WI38 (cell line): ENCODE results near the gene SLC22A3.

Source experiments
- H3K4me3 ChIP-seq: 2 replicates; pipeline ENCODE4 v1.5.1; 2011; ENCODE audit warnings: low read depth, mild to moderate bottlenecking, control low read depth, low read length
- CTCF ChIP-seq: IDR thresholded peaks from 2 replicates; pipeline ENCODE4 v1.5.1; 2012; ENCODE audit warnings: low read depth, mild to moderate bottlenecking, control low read depth, low read length

The SLC22A3 gene

DNA sequence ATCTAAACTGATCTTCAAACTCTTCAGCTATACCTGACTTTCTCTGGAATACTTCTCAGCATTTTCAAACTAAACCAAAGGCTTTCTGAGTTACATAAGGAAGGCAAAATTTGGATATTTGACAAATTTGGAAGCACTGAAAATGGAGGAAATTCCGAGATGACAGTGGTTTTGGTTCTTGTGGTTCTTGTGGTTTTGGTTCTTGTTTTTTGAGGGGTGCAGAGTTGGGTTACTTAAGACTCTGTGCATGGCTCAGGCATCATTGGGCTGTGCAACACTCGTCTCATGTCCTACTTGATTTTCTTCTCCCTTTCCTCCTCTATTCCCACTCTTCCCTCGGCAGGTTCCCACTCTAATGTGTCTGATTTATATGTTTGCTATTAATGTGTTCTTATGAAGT is 78.0 kb downstream of the SLC22A3 start:
- H3K4me3 ChIP-seq, result no peak overlapping the region
- no peak for TF ChIP-seq CTCF

- no peak overlapping the region for H3K4me3 ChIP-seq
- TF ChIP-seq CTCF, result no peak
These were observed 79.3 kb downstream of the SLC22A3 start for GRCh38 chr6:160427312-160428068.

GRCh38 chr6:160428069-160428430 is 79.9 kb downstream of the SLC22A3 start:
- TF ChIP-seq CTCF, result no peak
- H3K4me3 ChIP-seq, result no peak overlapping the region

DNA sequence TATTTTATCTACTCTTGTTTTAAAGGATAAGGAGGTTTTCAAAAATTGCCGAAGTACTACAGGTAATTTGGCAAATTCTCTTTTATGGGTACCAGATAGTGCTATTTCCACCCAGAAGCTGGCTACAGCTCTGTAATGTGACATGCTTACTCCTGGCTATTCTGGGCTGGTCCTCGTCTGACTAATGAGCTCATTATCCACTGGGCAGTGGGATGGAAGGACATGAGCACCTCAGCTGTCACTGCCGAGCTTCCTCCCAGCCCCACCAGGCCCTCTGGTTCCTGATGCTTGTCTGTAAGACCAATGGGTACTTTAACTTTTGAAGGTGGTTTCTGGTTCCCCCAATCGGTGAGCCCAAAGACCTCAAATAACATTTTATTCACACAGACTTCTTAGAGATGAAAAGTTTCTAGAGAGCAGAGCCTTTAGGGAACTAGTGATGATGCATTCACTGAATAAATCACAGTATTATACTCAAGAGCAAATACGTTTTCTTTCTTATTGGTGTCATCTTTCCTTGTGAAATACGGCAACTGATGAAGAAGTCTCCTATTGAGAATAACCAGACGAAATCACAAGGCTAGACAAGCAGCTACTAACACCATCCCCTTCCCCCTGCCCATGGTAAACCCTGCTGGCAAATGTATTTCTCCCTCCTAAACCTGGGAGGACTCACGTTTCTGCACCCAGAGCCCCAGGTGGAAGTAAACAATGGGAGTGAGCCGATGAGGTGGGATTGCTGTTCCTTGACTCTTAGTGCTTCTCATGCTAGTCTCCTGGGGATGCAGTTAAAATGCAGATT is 80.8 kb downstream of the SLC22A3 start:
- no peak overlapping the region for H3K4me3 ChIP-seq
- TF ChIP-seq CTCF, result no peak

DNA sequence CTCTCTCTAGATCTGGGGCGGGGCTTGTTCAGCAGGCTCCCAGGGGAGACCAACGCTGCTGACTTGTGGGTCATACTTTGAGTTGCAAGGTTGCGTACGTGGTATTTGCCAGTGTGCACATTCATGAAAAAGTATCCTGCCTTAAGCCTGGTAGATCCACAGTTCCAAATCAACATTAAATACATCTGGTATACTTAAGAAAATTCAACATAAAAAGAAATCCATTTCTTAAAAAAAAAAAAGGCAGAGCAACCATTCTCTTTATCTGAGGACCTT is 81.4 kb downstream of the SLC22A3 start:
- no peak overlapping the region for H3K4me3 ChIP-seq
- TF ChIP-seq CTCF, result no peak

- TF ChIP-seq CTCF, result no peak
- H3K4me3 ChIP-seq, result no peak overlapping the region
These were observed 82.0 kb downstream of the SLC22A3 start for GRCh38 chr6:160430203-160430602.

- TF ChIP-seq CTCF, result no peak
These were observed 82.6 kb downstream of the SLC22A3 start for GRCh38 chr6:160430751-160431150.

More at GRCh38 chr6:160430751-160431150, 82.6 kb downstream of the SLC22A3 start:
- no peak overlapping the region for H3K4me3 ChIP-seq
